IMR-90 (cell line): ENCODE results near the gene ZC3H8.
A peak's percentile ranks its signal among the peaks of the same experiment; 100 is the strongest.

ENCODE experiments used
- BHLHE40 ChIP-seq: fragments of 150-350 bp; IDR thresholded peaks from 2 replicates; pipeline ENCODE4 v1.6.1; 2016; ENCODE audit warnings: mild to moderate bottlenecking, low read depth, low read length
- CEBPB ChIP-seq: IDR thresholded peaks from 2 replicates; pipeline ENCODE4 v1.6.1; 2012; ENCODE audit warnings: low read depth, low read length, improper control_type of control experiment
- CTCF ChIP-seq: conservative IDR thresholded peaks from 2 replicates; pipeline ENCODE4 v1.5.1; 2012; ENCODE audit warnings: mild to moderate bottlenecking, low read depth, low read length, improper control_type of control experiment
- ELK1 ChIP-seq: fragments of 150-350 bp; IDR thresholded peaks from 2 replicates; pipeline ENCODE4 v1.6.1; 2016; ENCODE audit warnings: low read depth, mild to moderate bottlenecking, low read length, moderate library complexity, borderline replicate concordance
- FOS ChIP-seq: fragments of 150-350 bp; IDR thresholded peaks from 2 replicates; pipeline ENCODE4 v1.6.1; 2016; ENCODE audit warnings: low read depth, low read length
- MAFK ChIP-seq: IDR thresholded peaks from 2 replicates; pipeline ENCODE4 v1.6.1; 2012; ENCODE audit warnings: low read depth, low read length, improper control_type of control experiment
- MAZ ChIP-seq: IDR thresholded peaks from 2 replicates; pipeline ENCODE4 v1.6.1; 2012; ENCODE audit warnings: low read depth, mild to moderate bottlenecking, low read length, improper control_type of control experiment, moderate library complexity, borderline replicate concordance
- MXI1 ChIP-seq: IDR thresholded peaks from 2 replicates; pipeline ENCODE4 v1.6.1; 2012; ENCODE audit warnings: low read depth, mild to moderate bottlenecking, low read length, moderate library complexity, borderline replicate concordance
- POLR2A ChIP-seq: IDR thresholded peaks from 2 replicates; pipeline ENCODE4 v1.6.1; 2012; ENCODE audit warnings: mild to moderate bottlenecking, low read depth, low read length
- RAD21 ChIP-seq: IDR thresholded peaks from 2 replicates; pipeline ENCODE4 v1.6.1; 2012; ENCODE audit warnings: low read length, improper control_type of control experiment
- RCOR1 ChIP-seq: IDR thresholded peaks from 2 replicates; pipeline ENCODE4 v1.6.1; 2012; ENCODE audit warnings: mild to moderate bottlenecking, low read length, improper control_type of control experiment; ENCODE audit not compliant: insufficient replicate concordance
- RFX5 ChIP-seq: IDR thresholded peaks from 2 replicates; pipeline ENCODE4 v1.8.0; 2012; ENCODE audit warnings: low read depth, mild to moderate bottlenecking, low read length, moderate library complexity
- SMC3 ChIP-seq: fragments of 150-350 bp; IDR thresholded peaks from 2 replicates; pipeline ENCODE4 v1.6.1; 2016; ENCODE audit warnings: low read depth, mild to moderate bottlenecking, antibody characterized with exemption, low read length, moderate library complexity
- USF2 ChIP-seq: fragments of 150-350 bp; IDR thresholded peaks from 2 replicates; pipeline ENCODE4 v1.6.1; 2017; ENCODE audit warnings: mild to moderate bottlenecking, antibody characterized with exemption, low read length, low read depth

GRCh38 chr2:112259509-112260294 lies 4.9 kb upstream of the ZC3H8 start:
- TF ChIP-seq CTCF (peak; percentile 98), POLR2A (no peak), RCOR1 (no peak), SMC3 (peak; percentile 94), ELK1 (no peak), BHLHE40 (no peak), MXI1 (no peak), USF2 (no peak), MAZ (no peak), CEBPB (peak; percentile 81), FOS (no peak), RAD21 (peak; percentile 96), RFX5 (no peak), MAFK (no peak)
